Type B pancreatic cell (in vitro differentiated cells): ENCODE measurements around the gene ME2. TPM values are rescaled to one million over a fixed set of nuclear protein-coding genes. Genes with fewer than 3 reads are reported as not detected.

Experiments used
- DNase-seq: peaks from one replicate; pipeline ENCODE4 v3.0.0; 2021; ENCODE audit warnings: mixed read lengths; ENCODE audit not compliant: unreplicated experiment; ENCODE audit errors: extremely low spot score
- H3K27ac Mint-ChIP-seq: 2 replicates; pipeline ENCODE4 v1.8.0; 2021; ENCODE audit warnings: mild to moderate bottlenecking, mixed read lengths
- H3K27me3 Mint-ChIP-seq: 2 replicates; pipeline ENCODE4 v1.8.0; 2021; ENCODE audit warnings: mixed read lengths
- H3K36me3 Mint-ChIP-seq: 2 replicates; pipeline ENCODE4 v1.8.0; 2021; ENCODE audit warnings: mixed read lengths
- H3K4me1 Mint-ChIP-seq: one replicate; pipeline ENCODE4 v1.8.0; 2021; ENCODE audit warnings: mixed read lengths; ENCODE audit not compliant: unreplicated experiment
- H3K4me3 Mint-ChIP-seq: 2 replicates; pipeline ENCODE4 v1.8.0; 2021; ENCODE audit warnings: mild to moderate bottlenecking, mixed read lengths
- H3K9me3 Mint-ChIP-seq: 2 replicates; pipeline ENCODE4 v1.8.0; 2021; ENCODE audit warnings: mixed read lengths
- CTCF ChIP-seq: fragments of 200-600 bp; sonication (generic); conservative IDR thresholded peaks from 2 replicates; pipeline ENCODE4 v1.5.0; 2021; ENCODE audit warnings: antibody characterized with exemption, mild to moderate bottlenecking
- total RNA-seq: library from RNA; stranded (reverse); gene quantifications from 2 replicates; pipeline ENCODE4 v1.2.1, GENCODE V29; 2021; ENCODE audit warnings: low replicate concordance

Gene ME2
- total RNA-seq, 1 donor from 2014 or later, result 49.6 TPM

GRCh38 chr18:50928551-50928950 is 49.6 kb downstream of the ME2 start:
- no peaks in the 10 kb centered on the region for H3K27me3 Mint-ChIP-seq
- no peak overlapping the region for H3K27ac Mint-ChIP-seq
- DNase-seq, result no peak
- no peak for TF ChIP-seq CTCF
- H3K9me3 Mint-ChIP-seq, result peaks cover 10% of the 10 kb centered on the region
- H3K36me3 Mint-ChIP-seq, result peaks cover 34% of the 10 kb centered on the region
- H3K4me3 Mint-ChIP-seq, result no peak overlapping the region
- H3K4me1 Mint-ChIP-seq, result no peaks in the 10 kb centered on the region

- Mint-ChIP-seq H3K4me1 (no peaks in the 10 kb centered on the region), H3K27me3 (no peaks in the 10 kb centered on the region), H3K36me3 (peaks cover 9% of the 10 kb centered on the region), H3K9me3 (no peaks in the 10 kb centered on the region), H3K4me3 (no peak overlapping the region), H3K27ac (no peak overlapping the region)
- TF ChIP-seq CTCF, result no peak
- no peak for DNase-seq
These were observed 54.8 kb downstream of the ME2 start for GRCh38 chr18:50933684-50934083.

GRCh38 chr18:50934545-50935211 is 55.8 kb downstream of the ME2 start:
- Mint-ChIP-seq H3K4me1 (no peaks in the 10 kb centered on the region), H3K9me3 (no peaks in the 10 kb centered on the region), H3K27me3 (no peaks in the 10 kb centered on the region), H3K27ac (no peak overlapping the region), H3K36me3 (peaks cover 9% of the 10 kb centered on the region), H3K4me3 (no peak overlapping the region)
- DNase-seq, result no peak
- no peak for TF ChIP-seq CTCF

- Mint-ChIP-seq H3K27ac (no peak overlapping the region), H3K9me3 (no peaks in the 10 kb centered on the region), H3K4me1 (no peaks in the 10 kb centered on the region), H3K4me3 (no peak overlapping the region), H3K36me3 (peaks cover 6% of the 10 kb centered on the region), H3K27me3 (no peaks in the 10 kb centered on the region)
- no peak for DNase-seq
- no peak for TF ChIP-seq CTCF
These were observed 56.7 kb downstream of the ME2 start for GRCh38 chr18:50935493-50936191.

- no peaks in the 10 kb centered on the region for H3K27me3 Mint-ChIP-seq
- H3K27ac Mint-ChIP-seq, result peak overlapping the region; percentile 14
- no peak overlapping the region for H3K4me3 Mint-ChIP-seq
- H3K9me3 Mint-ChIP-seq, result no peaks in the 10 kb centered on the region
- no peaks in the 10 kb centered on the region for H3K4me1 Mint-ChIP-seq
- no peak for TF ChIP-seq CTCF
- H3K36me3 Mint-ChIP-seq, result peaks cover 6% of the 10 kb centered on the region
- no peak for DNase-seq
These were observed 58.3 kb downstream of the ME2 start for GRCh38 chr18:50937183-50937582.
